GM10266 (cell line): Measurements from ENCODE around the gene ESF1.
"Not testable (repeated sequence)": the region's sequence is repeated elsewhere in the genome, so short reads cannot be mapped to it uniquely, and the experiment has no call there.

Source experiments
- DNase-seq: peaks from one replicate; pipeline ENCODE4 v3.0.0; 2012; ENCODE audit errors: extremely low spot score
- CTCF ChIP-seq: IDR thresholded peaks from 2 replicates; pipeline ENCODE4 v1.5.1; 2012; ENCODE audit warnings: mild to moderate bottlenecking, low read depth; ENCODE audit not compliant: control insufficient read depth, insufficient read depth; ENCODE audit errors: missing control alignments

Gene ESF1

GRCh38 chr20:13775867-13776266 is 8.9 kb downstream of the ESF1 start:
- no peak for DNase-seq

GRCh38 chr20:13772529-13772928 is 12.2 kb downstream of the ESF1 start:
- no peak for TF ChIP-seq CTCF
- no peak for DNase-seq

More at GRCh38 chr20:13775867-13776266, 8.9 kb downstream of the ESF1 start:
- TF ChIP-seq CTCF, result no peak

- no peak for DNase-seq
- TF ChIP-seq CTCF, result peak; percentile 12
Observed at GRCh38 chr20:13771853-13772453, 12.8 kb downstream of the ESF1 start.

- no peak for TF ChIP-seq CTCF
- no peak for DNase-seq
Observed at GRCh38 chr20:13770141-13770540, 14.6 kb downstream of the ESF1 start.

- no peak for TF ChIP-seq CTCF
Observed at GRCh38 chr20:13765868-13766416, 18.8 kb downstream of the ESF1 start.

GRCh38 chr20:13765299-13765698 is 19.4 kb downstream of the ESF1 start:
- DNase-seq, result no peak
- TF ChIP-seq CTCF, result no peak

More at GRCh38 chr20:13765868-13766416, 18.8 kb downstream of the ESF1 start:
- no peak for DNase-seq

GRCh38 chr20:13760451-13760946 is 24.2 kb downstream of the ESF1 start:
- not testable (repeated sequence) for DNase-seq

- DNase-seq, result no peak
- TF ChIP-seq CTCF, result no peak
Observed at GRCh38 chr20:13758884-13759283, 25.8 kb downstream of the ESF1 start.
